ENCODE results near the gene DDAH1. TPM values are rescaled to one million over a fixed set of nuclear protein-coding genes. Genes with fewer than 3 reads are reported as not detected.

DDAH1 gene
- total RNA-seq, 1 donor = 89.0 TPM

DNA sequence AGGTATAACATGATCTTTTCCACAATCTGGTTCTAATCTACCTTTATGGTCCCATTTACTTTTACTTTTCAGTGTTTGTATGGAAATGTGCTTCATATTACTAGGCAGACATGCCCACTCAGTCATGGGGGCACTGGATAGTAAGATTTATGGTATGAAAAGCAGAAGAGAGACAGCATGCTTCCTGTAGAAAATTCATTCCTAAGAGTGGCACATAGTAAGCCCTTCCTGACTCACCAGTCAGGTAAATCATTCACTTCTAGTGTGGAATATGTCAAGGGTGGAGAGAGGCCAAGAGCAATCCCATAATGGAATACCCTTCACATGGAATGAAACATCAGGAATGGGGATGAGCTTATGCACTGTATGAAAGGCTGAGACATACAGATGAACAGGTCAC, 139.0 kb downstream of the DDAH1 start:
- Histone ChIP-seq H2AFZ (ENCODE audit: low read length) (no peak overlapping the region), H3K4me3 (ENCODE audit: insufficient read depth, low read length) (no peak overlapping the region), H3K9me3 (ENCODE audit: low read depth, low read length) (no peaks in the 10 kb centered on the region), H3K4me2 (ENCODE audit: insufficient read depth, low read length) (no peak overlapping the region), H3K4me1 (ENCODE audit: insufficient read depth, low read length) (peaks cover 90% of the 10 kb centered on the region), H3K36me3 (ENCODE audit: insufficient read depth, low read length) (peaks cover 33% of the 10 kb centered on the region), H4K20me1 (ENCODE audit: insufficient read depth, low read length) (no peaks in the 10 kb centered on the region), H3K79me2 (ENCODE audit: insufficient read depth, low read length) (peaks cover 38% of the 10 kb centered on the region), H3K27me3 (ENCODE audit: insufficient read depth, low read length) (no peaks in the 10 kb centered on the region), H3K27ac (ENCODE audit: low read depth, low read length) (peak overlapping the region; percentile 53)
- no peak for TF ChIP-seq CTCF (IDR thresholded peaks at IDR 0.05; ENCODE audit: extremely low read depth, low read depth, low read length)
- DNase-seq (ENCODE audit: insufficient read length, low spot score, missing footprints) = no peak

DNA sequence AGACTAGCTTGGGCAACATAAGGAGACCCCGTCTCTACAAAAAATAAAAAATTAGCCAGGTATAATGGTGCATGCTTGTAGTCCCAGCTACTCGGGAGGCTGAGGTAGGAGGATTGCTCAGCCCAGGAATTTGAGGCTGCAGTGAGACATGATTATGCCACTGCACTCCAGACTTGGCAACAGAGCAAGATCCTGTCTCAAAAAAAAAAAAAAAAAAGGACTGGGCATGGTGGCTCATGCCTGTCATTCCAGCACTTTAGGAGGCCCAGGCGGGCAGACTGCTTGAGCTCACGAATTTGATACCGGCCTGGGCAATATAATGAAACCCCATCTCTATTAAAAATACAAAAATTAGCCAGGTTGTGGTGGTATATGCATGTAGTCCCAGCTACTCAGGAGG, 141.2 kb downstream of the DDAH1 start:
- Histone ChIP-seq H3K36me3 (ENCODE audit: insufficient read depth, low read length) (peaks cover 53% of the 10 kb centered on the region), H3K79me2 (ENCODE audit: insufficient read depth, low read length) (peaks cover 41% of the 10 kb centered on the region), H4K20me1 (ENCODE audit: insufficient read depth, low read length) (no peaks in the 10 kb centered on the region), H3K4me2 (ENCODE audit: insufficient read depth, low read length) (no peak overlapping the region), H3K4me1 (ENCODE audit: insufficient read depth, low read length) (peaks cover 89% of the 10 kb centered on the region), H3K4me3 (ENCODE audit: insufficient read depth, low read length) (no peak overlapping the region), H3K27me3 (ENCODE audit: insufficient read depth, low read length) (no peaks in the 10 kb centered on the region), H3K9me3 (ENCODE audit: low read depth, low read length) (no peaks in the 10 kb centered on the region), H3K27ac (ENCODE audit: low read depth, low read length) (peak overlapping the region; percentile 98), H2AFZ (ENCODE audit: low read length) (no peak overlapping the region)
- TF ChIP-seq CTCF (IDR thresholded peaks at IDR 0.05; ENCODE audit: extremely low read depth, low read depth, low read length) = no peak
- DNase-seq (ENCODE audit: insufficient read length, low spot score, missing footprints) = no peak

GRCh38 chr1:85322655-85323054, 142.3 kb downstream of the DDAH1 start:
- peak overlapping the region; percentile 98 for H3K27ac ChIP-seq (ENCODE audit: low read depth, low read length)
- peak; percentile 61 for DNase-seq (ENCODE audit: insufficient read length, low spot score, missing footprints)

More at GRCh38 chr1:85322655-85323054, 142.3 kb downstream of the DDAH1 start:
- no peak overlapping the region for H2AFZ ChIP-seq (ENCODE audit: low read length)
- H3K4me2 ChIP-seq (ENCODE audit: insufficient read depth, low read length) = no peak overlapping the region
- H3K4me3 ChIP-seq (ENCODE audit: insufficient read depth, low read length) = no peak overlapping the region
- H3K4me1 ChIP-seq (ENCODE audit: insufficient read depth, low read length) = peaks cover 87% of the 10 kb centered on the region
- peaks cover 52% of the 10 kb centered on the region for H3K36me3 ChIP-seq (ENCODE audit: insufficient read depth, low read length)
- H3K9me3 ChIP-seq (ENCODE audit: low read depth, low read length) = no peaks in the 10 kb centered on the region
- TF ChIP-seq CTCF (IDR thresholded peaks at IDR 0.05; ENCODE audit: extremely low read depth, low read depth, low read length) = no peak
- H3K27me3 ChIP-seq (ENCODE audit: insufficient read depth, low read length) = no peaks in the 10 kb centered on the region
- peaks cover 37% of the 10 kb centered on the region for H3K79me2 ChIP-seq (ENCODE audit: insufficient read depth, low read length)
- no peaks in the 10 kb centered on the region for H4K20me1 ChIP-seq (ENCODE audit: insufficient read depth, low read length)

Measured in osteoblast (primary cell).